ENCODE data around the gene NUDCD3.

The NUDCD3 gene

DNA sequence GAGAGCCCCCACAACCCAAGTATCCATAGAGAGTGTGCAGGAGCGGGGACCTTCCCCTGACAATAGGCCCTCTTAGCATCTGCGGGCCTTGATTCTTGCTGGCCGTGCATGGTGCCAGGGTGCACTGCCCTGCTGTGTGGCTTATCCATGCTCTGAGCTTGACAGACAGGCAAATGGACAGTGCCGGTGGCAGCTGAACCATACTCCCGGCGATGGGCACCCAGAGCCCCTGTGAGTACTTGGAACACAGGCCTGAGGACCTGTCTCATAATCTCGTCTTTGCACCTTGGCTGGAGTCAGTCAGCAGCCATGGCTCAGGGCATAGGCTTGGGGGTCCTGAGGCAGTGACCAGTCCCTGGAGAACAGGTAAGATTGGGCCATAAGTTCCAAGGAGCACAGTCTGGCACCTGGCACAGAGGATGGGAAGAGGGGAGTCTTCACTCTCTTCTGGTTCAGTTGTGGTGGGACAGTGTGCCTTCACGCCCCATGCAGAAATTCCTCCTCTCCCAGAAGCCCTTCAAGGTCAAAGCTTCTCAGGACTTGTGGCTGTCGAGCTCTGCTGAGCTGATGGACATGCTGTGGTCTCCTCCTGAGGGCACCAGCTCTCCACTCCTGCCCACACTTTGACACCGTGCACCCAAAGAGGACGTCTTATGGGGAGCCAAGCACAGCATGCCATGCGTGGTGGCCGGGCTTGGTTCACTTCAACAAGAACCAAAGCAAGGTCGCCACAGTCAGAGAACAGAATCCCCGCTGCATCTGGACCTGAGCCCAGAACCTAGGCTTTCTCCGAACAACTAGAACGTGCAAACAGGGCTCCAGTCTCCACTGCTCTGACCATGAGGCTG lies 105.6 kb downstream of the NUDCD3 start:
- no peaks in the 10 kb centered on the region for H3K79me2 ChIP-seq (ENCODE audit: insufficient read depth, low read length)

GRCh38 chr7:44383566-44383965 lies 106.9 kb downstream of the NUDCD3 start:
- H3K4me2 ChIP-seq (ENCODE audit: low read depth, low read length, poor library complexity, severe bottlenecking) = no peak overlapping the region
- H3F3A ChIP-seq (ENCODE audit: insufficient read depth) = peaks cover 4% of the 10 kb centered on the region; the same call in 1 of the 2 replicates
- no peaks in the 10 kb centered on the region for H3K36me3 ChIP-seq (ENCODE audit: low read length)
- no peak overlapping the region for H3K9ac ChIP-seq (ENCODE audit: low read length)
- H2AFZ ChIP-seq (ENCODE audit: low read depth, low read length, severe bottlenecking) = no peak overlapping the region
- H3K9me2 ChIP-seq (replicated peaks; ENCODE audit: insufficient read depth, low read length) = no peaks in the 10 kb centered on the region
- no peaks in the 10 kb centered on the region for H3K27me3 ChIP-seq (ENCODE audit: low read length)
- H3K9me3 ChIP-seq (ENCODE audit: insufficient read depth, low read length) = no peaks in the 10 kb centered on the region
- H3K79me2 ChIP-seq (ENCODE audit: insufficient read depth, low read length) = no peaks in the 10 kb centered on the region
- no peak overlapping the region for H3K27ac ChIP-seq (ENCODE audit: low read depth, low read length)
- TF ChIP-seq EZH2phosphoT487 (conservative IDR thresholded peaks at IDR 0.05; ENCODE audit: low read length) = no peak
- TF ChIP-seq, protein P1, sequence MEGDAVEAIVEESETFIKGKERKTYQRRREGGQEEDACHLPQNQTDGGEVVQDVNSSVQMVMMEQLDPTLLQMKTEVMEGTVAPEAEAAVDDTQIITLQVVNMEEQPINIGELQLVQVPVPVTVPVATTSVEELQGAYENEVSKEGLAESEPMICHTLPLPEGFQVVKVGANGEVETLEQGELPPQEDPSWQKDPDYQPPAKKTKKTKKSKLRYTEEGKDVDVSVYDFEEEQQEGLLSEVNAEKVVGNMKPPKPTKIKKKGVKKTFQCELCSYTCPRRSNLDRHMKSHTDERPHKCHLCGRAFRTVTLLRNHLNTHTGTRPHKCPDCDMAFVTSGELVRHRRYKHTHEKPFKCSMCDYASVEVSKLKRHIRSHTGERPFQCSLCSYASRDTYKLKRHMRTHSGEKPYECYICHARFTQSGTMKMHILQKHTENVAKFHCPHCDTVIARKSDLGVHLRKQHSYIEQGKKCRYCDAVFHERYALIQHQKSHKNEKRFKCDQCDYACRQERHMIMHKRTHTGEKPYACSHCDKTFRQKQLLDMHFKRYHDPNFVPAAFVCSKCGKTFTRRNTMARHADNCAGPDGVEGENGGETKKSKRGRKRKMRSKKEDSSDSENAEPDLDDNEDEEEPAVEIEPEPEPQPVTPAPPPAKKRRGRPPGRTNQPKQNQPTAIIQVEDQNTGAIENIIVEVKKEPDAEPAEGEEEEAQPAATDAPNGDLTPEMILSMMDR (IDR thresholded peaks at IDR 0.05; ENCODE audit: insufficient read depth, low read length, poor library complexity, severe bottlenecking) = no peak
- H3K4me3 ChIP-seq (ENCODE audit: insufficient read depth, low read length, poor library complexity, severe bottlenecking) = no peak overlapping the region
- H4K20me1 ChIP-seq (ENCODE audit: low read depth, low read length) = no peaks in the 10 kb centered on the region

More for the DNA sequence above, 105.6 kb downstream of the NUDCD3 start:
- H3K9me2 ChIP-seq (replicated peaks; ENCODE audit: insufficient read depth, low read length) = no peaks in the 10 kb centered on the region
- H3F3A ChIP-seq (ENCODE audit: insufficient read depth) = no peaks in the 10 kb centered on the region
- TF ChIP-seq, protein P1 (IDR thresholded peaks at IDR 0.05; ENCODE audit: insufficient read depth, low read length, poor library complexity, severe bottlenecking) = no peak
- no peak for TF ChIP-seq EZH2phosphoT487 (conservative IDR thresholded peaks at IDR 0.05; ENCODE audit: low read length)
- no peaks in the 10 kb centered on the region for H3K36me3 ChIP-seq (ENCODE audit: low read length)
- H3K27ac ChIP-seq (ENCODE audit: low read depth, low read length) = no peak overlapping the region
- H3K9me3 ChIP-seq (ENCODE audit: insufficient read depth, low read length) = no peaks in the 10 kb centered on the region
- no peak overlapping the region for H3K4me2 ChIP-seq (ENCODE audit: low read depth, low read length, poor library complexity, severe bottlenecking)
- H3K27me3 ChIP-seq (ENCODE audit: low read length) = no peaks in the 10 kb centered on the region
- no peaks in the 10 kb centered on the region for H4K20me1 ChIP-seq (ENCODE audit: low read depth, low read length)
- no peak overlapping the region for H3K4me3 ChIP-seq (ENCODE audit: insufficient read depth, low read length, poor library complexity, severe bottlenecking)
- H2AFZ ChIP-seq (ENCODE audit: low read depth, low read length, severe bottlenecking) = no peak overlapping the region
- H3K9ac ChIP-seq (ENCODE audit: low read length) = no peak overlapping the region

- Histone ChIP-seq H3F3A (ENCODE audit: insufficient read depth) (peaks cover 5% of the 10 kb centered on the region; the same call in 1 of the 2 replicates), H3K4me2 (ENCODE audit: low read depth, low read length, poor library complexity, severe bottlenecking) (no peak overlapping the region), H3K9me2 (replicated peaks; ENCODE audit: insufficient read depth, low read length) (no peaks in the 10 kb centered on the region), H3K9me3 (ENCODE audit: insufficient read depth, low read length) (no peaks in the 10 kb centered on the region), H3K36me3 (ENCODE audit: low read length) (no peaks in the 10 kb centered on the region), H3K79me2 (ENCODE audit: insufficient read depth, low read length) (no peaks in the 10 kb centered on the region), H3K27me3 (ENCODE audit: low read length) (no peaks in the 10 kb centered on the region), H4K20me1 (ENCODE audit: low read depth, low read length) (no peaks in the 10 kb centered on the region), H2AFZ (ENCODE audit: low read depth, low read length, severe bottlenecking) (no peak overlapping the region), H3K27ac (ENCODE audit: low read depth, low read length) (no peak overlapping the region), H3K4me3 (ENCODE audit: insufficient read depth, low read length, poor library complexity, severe bottlenecking) (no peak overlapping the region), H3K9ac (ENCODE audit: low read length) (no peak overlapping the region)
- no peak for TF ChIP-seq EZH2phosphoT487 (conservative IDR thresholded peaks at IDR 0.05; ENCODE audit: low read length)
- TF ChIP-seq, protein P1 (IDR thresholded peaks at IDR 0.05; ENCODE audit: insufficient read depth, low read length, poor library complexity, severe bottlenecking) = no peak
These were observed 107.8 kb downstream of the NUDCD3 start for GRCh38 chr7:44382459-44383265.

Data from SU-DHL-6 (cell line).